WTC11 (cell line): ENCODE data around the gene PRKAG2. TPM values are rescaled to one million over a fixed set of nuclear protein-coding genes. Genes with fewer than 3 reads are reported as not detected.

Experiments used
- ATAC-seq: fragments of 200-7000 bp; cut with Tn5 transposase; 2 replicates; pipeline ENCODE4 v1.10.0; 2021; ENCODE audit warnings: mild to moderate bottlenecking, moderate library complexity
- CTCF ChIA-PET: fragments of 300-600 bp; sonication (Branson Sonifier 250); formaldehyde crosslinking; loops from one replicate; lab custom pipeline; 2021; ENCODE audit warnings: antibody characterized with exemption; lab: Charles Lee
- POLR2A ChIA-PET: fragments of 350-600 bp; sonication (Branson Sonifier 250); formaldehyde crosslinking; loops from one replicate; lab custom pipeline; 2021; ENCODE audit warnings: antibody characterized with exemption; lab: Charles Lee
- DNase-seq: peaks from one replicate; pipeline ENCODE4 v3.0.0; 2021; ENCODE audit warnings: low spot score
- H3K27ac Mint-ChIP-seq: 2 replicates; pipeline ENCODE4 v1.8.0; 2021; ENCODE audit warnings: mixed read lengths
- H3K27me3 Mint-ChIP-seq: 2 replicates; pipeline ENCODE4 v1.8.0; 2021; ENCODE audit warnings: low read depth, mild to moderate bottlenecking, moderate library complexity, mixed read lengths
- H3K36me3 Mint-ChIP-seq: 2 replicates; pipeline ENCODE4 v1.8.0; 2021; ENCODE audit warnings: mixed read lengths
- H3K4me1 Mint-ChIP-seq: 2 replicates; pipeline ENCODE4 v1.8.0; 2022; ENCODE audit warnings: mixed read lengths
- H3K4me3 Mint-ChIP-seq: 2 replicates; pipeline ENCODE4 v1.8.0; 2021; ENCODE audit warnings: mild to moderate bottlenecking, moderate library complexity, mixed read lengths
- H3K9me3 Mint-ChIP-seq: 2 replicates; pipeline ENCODE4 v1.8.0; 2021; ENCODE audit warnings: mixed read lengths
- AR ChIP-seq: fragments of 250-450 bp; sonication (Bioruptor Pico); IDR thresholded peaks from 2 replicates; pipeline ENCODE4 v1.9.0; 2021; ENCODE audit warnings: mild to moderate bottlenecking
- CREM ChIP-seq: sonication (generic); formaldehyde crosslinking; IDR thresholded peaks from 2 replicates; pipeline ENCODE4 v1.8.1; 2022; ENCODE audit warnings: mild to moderate bottlenecking, missing genetic modification reagents, moderate library complexity
- E2F1 ChIP-seq: sonication (generic); formaldehyde crosslinking; IDR thresholded peaks from 2 replicates; pipeline ENCODE4 v1.8.0; 2022; ENCODE audit warnings: mild to moderate bottlenecking, missing genetic modification reagents
- ESRRA ChIP-seq: sonication (generic); formaldehyde crosslinking; IDR thresholded peaks from 2 replicates; pipeline ENCODE4 v1.8.1; 2022; ENCODE audit warnings: mild to moderate bottlenecking, missing genetic modification reagents, borderline replicate concordance
- FOXJ3 ChIP-seq: sonication (generic); formaldehyde crosslinking; IDR thresholded peaks from 2 replicates; pipeline ENCODE4 v1.9.0; 2021; ENCODE audit warnings: missing genetic modification reagents, mild to moderate bottlenecking, borderline replicate concordance
- MXD4 ChIP-seq: fragments of 250-450 bp; sonication (Bioruptor Pico); IDR thresholded peaks from 2 replicates; pipeline ENCODE4 v1.8.0; 2021; ENCODE audit warnings: mild to moderate bottlenecking, moderate library complexity, borderline replicate concordance
- ZNF317 ChIP-seq: sonication (generic); formaldehyde crosslinking; IDR thresholded peaks from 2 replicates; pipeline ENCODE4 v1.8.1; 2023; ENCODE audit warnings: low read depth, mild to moderate bottlenecking, moderate library complexity, missing genetic modification reagents, borderline replicate concordance
- ZNF416 ChIP-seq: fragments of 250-450 bp; sonication (Bioruptor Pico); IDR thresholded peaks from 2 replicates; pipeline ENCODE4 v1.9.0; 2021; ENCODE audit warnings: mild to moderate bottlenecking, inconsistent platforms
- total RNA-seq: library from RNA; stranded (reverse); gene quantifications from 3 replicates; pipeline ENCODE4 v1.2.3, GENCODE V29; 2021
- TF ChIP-seq, protein P1 (sequence below): sonication (generic); formaldehyde crosslinking; conservative IDR thresholded peaks from 2 replicates; pipeline ENCODE4 v1.8.1; 2023; ENCODE audit warnings: mild to moderate bottlenecking, low read depth, missing genetic modification reagents, moderate library complexity
- TF ChIP-seq, protein P2 (sequence below): fragments of 250-450 bp; sonication (Bioruptor Pico); IDR thresholded peaks from 2 replicates; pipeline ENCODE4 v2.1.2; 2022; ENCODE audit warnings: mild to moderate bottlenecking, moderate library complexity
- TF ChIP-seq, protein P3 (sequence below): sonication (generic); formaldehyde crosslinking; IDR thresholded peaks from 2 replicates; pipeline ENCODE4 v1.8.0; 2023; ENCODE audit warnings: missing genetic modification reagents
- TF ChIP-seq, protein P4 (sequence below): sonication (generic); formaldehyde crosslinking; IDR thresholded peaks from 2 replicates; pipeline ENCODE4 v1.8.1; 2022; ENCODE audit warnings: low read depth, mild to moderate bottlenecking, moderate library complexity, missing genetic modification reagents, borderline replicate concordance
- TF ChIP-seq, protein P5 (sequence below): sonication (generic); formaldehyde crosslinking; IDR thresholded peaks from 2 replicates; pipeline ENCODE4 v1.8.0; 2022; ENCODE audit warnings: mild to moderate bottlenecking, missing genetic modification reagents
- TF ChIP-seq, protein P6 (sequence below): fragments of 250-450 bp; sonication (Bioruptor Pico); IDR thresholded peaks from 2 replicates; pipeline ENCODE4 v1.9.0; 2021; ENCODE audit warnings: mild to moderate bottlenecking

PRKAG2 gene
- total RNA-seq, 1 experiment from 2014 or later, result 20.3 TPM

DNA sequence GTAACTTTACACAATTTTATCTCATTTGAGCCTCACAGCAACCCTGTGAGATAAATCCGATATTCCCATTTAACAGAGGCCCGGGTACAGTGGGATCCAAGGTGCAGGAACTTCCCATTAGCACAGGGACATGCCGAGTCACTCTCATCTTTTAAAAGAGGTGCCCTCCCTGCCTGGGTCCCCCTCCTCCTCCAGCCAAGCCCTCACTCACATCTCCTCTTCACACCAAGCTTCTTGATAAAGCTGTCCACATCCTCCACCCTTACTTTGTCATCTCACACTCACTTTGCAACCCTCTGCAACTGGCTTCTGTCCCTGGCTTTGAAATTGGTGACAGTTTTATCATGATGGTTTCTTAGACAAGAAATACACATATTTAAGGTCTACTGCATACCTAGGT lies 212.6 kb downstream of the PRKAG2 start:
- no peak for TF ChIP-seq ESRRA (CRISPR knock-in tag)
- TF ChIP-seq, protein P1, sequence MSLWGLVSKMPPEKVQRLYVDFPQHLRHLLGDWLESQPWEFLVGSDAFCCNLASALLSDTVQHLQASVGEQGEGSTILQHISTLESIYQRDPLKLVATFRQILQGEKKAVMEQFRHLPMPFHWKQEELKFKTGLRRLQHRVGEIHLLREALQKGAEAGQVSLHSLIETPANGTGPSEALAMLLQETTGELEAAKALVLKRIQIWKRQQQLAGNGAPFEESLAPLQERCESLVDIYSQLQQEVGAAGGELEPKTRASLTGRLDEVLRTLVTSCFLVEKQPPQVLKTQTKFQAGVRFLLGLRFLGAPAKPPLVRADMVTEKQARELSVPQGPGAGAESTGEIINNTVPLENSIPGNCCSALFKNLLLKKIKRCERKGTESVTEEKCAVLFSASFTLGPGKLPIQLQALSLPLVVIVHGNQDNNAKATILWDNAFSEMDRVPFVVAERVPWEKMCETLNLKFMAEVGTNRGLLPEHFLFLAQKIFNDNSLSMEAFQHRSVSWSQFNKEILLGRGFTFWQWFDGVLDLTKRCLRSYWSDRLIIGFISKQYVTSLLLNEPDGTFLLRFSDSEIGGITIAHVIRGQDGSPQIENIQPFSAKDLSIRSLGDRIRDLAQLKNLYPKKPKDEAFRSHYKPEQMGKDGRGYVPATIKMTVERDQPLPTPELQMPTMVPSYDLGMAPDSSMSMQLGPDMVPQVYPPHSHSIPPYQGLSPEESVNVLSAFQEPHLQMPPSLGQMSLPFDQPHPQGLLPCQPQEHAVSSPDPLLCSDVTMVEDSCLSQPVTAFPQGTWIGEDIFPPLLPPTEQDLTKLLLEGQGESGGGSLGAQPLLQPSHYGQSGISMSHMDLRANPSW (CRISPR knock-in tag), result no peak
- no peak for TF ChIP-seq FOXJ3 (CRISPR knock-in tag)
- Mint-ChIP-seq H3K36me3 (peaks cover 2% of the 10 kb centered on the region; the same call in 1 of the 2 replicates), H3K9me3 (peaks cover 15% of the 10 kb centered on the region), H3K4me3 (no peak overlapping the region), H3K4me1 (no peaks in the 10 kb centered on the region), H3K27ac (no peak overlapping the region; the same call in 1 of the 2 replicates), H3K27me3 (no peaks in the 10 kb centered on the region; the same call in 1 of the 2 replicates)
- DNase-seq (no peak), ATAC-seq (no peak)
- ChIA-PET POLR2A (no interaction called here), CTCF (interaction anchor here (0.9 kb wide), 1 partner anchor 41 kb away, joined by 3 read pairs; no protein-coding TSS in a partner anchor)

- DNase-seq (no peak), ATAC-seq (no peak)
- Mint-ChIP-seq H3K27ac (no peak overlapping the region), H3K36me3 (peaks cover 2% of the 10 kb centered on the region; the same call in 1 of the 2 replicates), H3K9me3 (peaks cover 15% of the 10 kb centered on the region), H3K4me3 (no peak overlapping the region), H3K4me1 (no peaks in the 10 kb centered on the region), H3K27me3 (no peaks in the 10 kb centered on the region; the same call in 1 of the 2 replicates)
- TF ChIP-seq, protein P2, sequence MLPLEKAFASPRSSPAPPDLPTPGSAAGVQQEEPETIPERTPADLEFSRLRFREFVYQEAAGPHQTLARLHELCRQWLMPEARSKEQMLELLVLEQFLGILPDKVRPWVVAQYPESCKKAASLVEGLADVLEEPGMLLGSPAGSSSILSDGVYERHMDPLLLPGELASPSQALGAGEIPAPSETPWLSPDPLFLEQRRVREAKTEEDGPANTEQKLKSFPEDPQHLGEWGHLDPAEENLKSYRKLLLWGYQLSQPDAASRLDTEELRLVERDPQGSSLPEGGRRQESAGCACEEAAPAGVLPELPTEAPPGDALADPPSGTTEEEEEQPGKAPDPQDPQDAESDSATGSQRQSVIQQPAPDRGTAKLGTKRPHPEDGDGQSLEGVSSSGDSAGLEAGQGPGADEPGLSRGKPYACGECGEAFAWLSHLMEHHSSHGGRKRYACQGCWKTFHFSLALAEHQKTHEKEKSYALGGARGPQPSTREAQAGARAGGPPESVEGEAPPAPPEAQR, result no peak
- TF ChIP-seq E2F1 (CRISPR knock-in tag) (no peak), ZNF416 (CRISPR knock-in tag) (no peak), FOXJ3 (CRISPR knock-in tag) (no peak), CREM (CRISPR knock-in tag) (no peak), AR (CRISPR knock-in tag) (no peak), MXD4 (CRISPR knock-in tag) (no peak), ZNF317 (CRISPR knock-in tag) (no peak)
- TF ChIP-seq, protein P3, sequence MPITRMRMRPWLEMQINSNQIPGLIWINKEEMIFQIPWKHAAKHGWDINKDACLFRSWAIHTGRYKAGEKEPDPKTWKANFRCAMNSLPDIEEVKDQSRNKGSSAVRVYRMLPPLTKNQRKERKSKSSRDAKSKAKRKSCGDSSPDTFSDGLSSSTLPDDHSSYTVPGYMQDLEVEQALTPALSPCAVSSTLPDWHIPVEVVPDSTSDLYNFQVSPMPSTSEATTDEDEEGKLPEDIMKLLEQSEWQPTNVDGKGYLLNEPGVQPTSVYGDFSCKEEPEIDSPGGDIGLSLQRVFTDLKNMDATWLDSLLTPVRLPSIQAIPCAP (CRISPR knock-in tag), result no peak
- TF ChIP-seq, protein P4, sequence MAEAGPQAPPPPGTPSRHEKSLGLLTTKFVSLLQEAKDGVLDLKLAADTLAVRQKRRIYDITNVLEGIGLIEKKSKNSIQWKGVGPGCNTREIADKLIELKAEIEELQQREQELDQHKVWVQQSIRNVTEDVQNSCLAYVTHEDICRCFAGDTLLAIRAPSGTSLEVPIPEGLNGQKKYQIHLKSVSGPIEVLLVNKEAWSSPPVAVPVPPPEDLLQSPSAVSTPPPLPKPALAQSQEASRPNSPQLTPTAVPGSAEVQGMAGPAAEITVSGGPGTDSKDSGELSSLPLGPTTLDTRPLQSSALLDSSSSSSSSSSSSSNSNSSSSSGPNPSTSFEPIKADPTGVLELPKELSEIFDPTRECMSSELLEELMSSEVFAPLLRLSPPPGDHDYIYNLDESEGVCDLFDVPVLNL, result no peak
- TF ChIP-seq, protein P5, sequence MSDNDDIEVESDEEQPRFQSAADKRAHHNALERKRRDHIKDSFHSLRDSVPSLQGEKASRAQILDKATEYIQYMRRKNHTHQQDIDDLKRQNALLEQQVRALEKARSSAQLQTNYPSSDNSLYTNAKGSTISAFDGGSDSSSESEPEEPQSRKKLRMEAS (CRISPR knock-in tag), result no peak
- TF ChIP-seq, protein P6, sequence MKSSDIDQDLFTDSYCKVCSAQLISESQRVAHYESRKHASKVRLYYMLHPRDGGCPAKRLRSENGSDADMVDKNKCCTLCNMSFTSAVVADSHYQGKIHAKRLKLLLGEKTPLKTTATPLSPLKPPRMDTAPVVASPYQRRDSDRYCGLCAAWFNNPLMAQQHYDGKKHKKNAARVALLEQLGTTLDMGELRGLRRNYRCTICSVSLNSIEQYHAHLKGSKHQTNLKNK (CRISPR knock-in tag), result no peak
- POLR2A ChIA-PET, result no interaction called here
- CTCF ChIA-PET, result interaction anchor here (0.9 kb wide), 1 partner anchor 42 kb away, joined by 3 read pairs; no protein-coding TSS in a partner anchor
Observed at GRCh38 chr7:151663382-151664100, 213.4 kb downstream of the PRKAG2 start.
